IMR-90 (cell line): ENCODE results near the gene FBXW4. TPM values are rescaled to one million over a fixed set of nuclear protein-coding genes. Genes with fewer than 3 reads are reported as not detected.

ENCODE experiments used
- ATAC-seq: fragments of 200-7000 bp; cut with Tn5 transposase; 2 replicates; pipeline ENCODE4 v1.9.1; 2020; ENCODE audit warnings: low read depth, mild to moderate bottlenecking, moderate library complexity
- BruUV-seq: library from RNA; stranded (reverse); fragments of 400-500 nt; replicated peaks from 2 replicates; lab custom pipeline; 2021; lab: Mats Ljungman, UMichigan
- CTCF ChIA-PET: fragments of 300-600 bp; formaldehyde crosslinking; extraction: SDS; loops from one replicate; lab custom pipeline; 2021; ENCODE audit warnings: antibody characterized with exemption; lab: Yijun Ruan, JAX
- POLR2A ChIA-PET: fragments of 300-600 bp; sonication (Branson Sonifier 250); formaldehyde crosslinking; loops from one replicate; lab custom pipeline; 2022; ENCODE audit warnings: antibody characterized with exemption; ENCODE audit not compliant: unreplicated experiment; lab: Charles Lee
- DNase-seq: peaks from one replicate; pipeline ENCODE4 v3.0.0; 2013
- H2AFZ ChIP-seq: replicated peaks from 2 replicates; pipeline ENCODE3; 2013; ENCODE audit warnings: low read length, mild to moderate bottlenecking; ENCODE audit not compliant: poor library complexity
- H2AK5ac ChIP-seq: 2 replicates; pipeline ENCODE4 v1.6.1; 2013; ENCODE audit warnings: low read depth, low read length, inconsistent platforms
- H2AK9ac ChIP-seq: replicated peaks from 2 replicates; pipeline ENCODE3; 2013; ENCODE audit warnings: mild to moderate bottlenecking, low read depth, low read length, moderate library complexity; ENCODE audit not compliant: poor library complexity
- H2BK120ac ChIP-seq: 2 replicates; pipeline ENCODE4 v1.6.1; 2013; ENCODE audit warnings: low read depth, low read length, inconsistent platforms
- H2BK15ac ChIP-seq: 3 replicates; pipeline ENCODE4 v1.6.1; 2013; ENCODE audit warnings: low read depth, low read length, inconsistent platforms
- H2BK20ac ChIP-seq: 2 replicates; pipeline ENCODE4 v1.6.1; 2013; ENCODE audit warnings: low read depth, mild to moderate bottlenecking, inconsistent platforms, low read length, moderate library complexity
- H2BK5ac ChIP-seq: 2 replicates; pipeline ENCODE4 v1.6.1; 2013; ENCODE audit warnings: mild to moderate bottlenecking, low read depth, low read length, inconsistent platforms; ENCODE audit not compliant: poor library complexity, severe bottlenecking
- H3K14ac ChIP-seq: replicated peaks from 2 replicates; pipeline ENCODE4 v1.6.1; 2013; ENCODE audit warnings: low read depth, low read length, inconsistent platforms
- H3K18ac ChIP-seq: 2 replicates; pipeline ENCODE4 v1.6.1; 2013; ENCODE audit warnings: low read depth, low read length, control low read depth
- H3K23ac ChIP-seq: 2 replicates; pipeline ENCODE4 v1.6.1; 2013; ENCODE audit warnings: low read depth, low read length, inconsistent platforms
- H3K27ac ChIP-seq: 2 replicates; pipeline ENCODE4 v1.5.1; 2013; ENCODE audit warnings: mild to moderate bottlenecking, control low read depth, low read length; ENCODE audit not compliant: insufficient read depth
- H3K27me3 ChIP-seq: 2 replicates; pipeline ENCODE4 v1.6.1; 2013; ENCODE audit warnings: low read length; ENCODE audit not compliant: control insufficient read depth, insufficient read depth
- H3K36me3 ChIP-seq: 2 replicates; pipeline ENCODE4 v1.6.1; 2013; ENCODE audit warnings: low read length, mixed read lengths; ENCODE audit not compliant: control insufficient read depth, insufficient read depth
- H3K4ac ChIP-seq: 2 replicates; pipeline ENCODE4 v1.6.1; 2013; ENCODE audit warnings: low read depth, low read length, inconsistent platforms
- H3K4me1 ChIP-seq: 2 replicates; pipeline ENCODE4 v1.6.1; 2013; ENCODE audit warnings: low read length, mixed read lengths; ENCODE audit not compliant: control insufficient read depth, insufficient read depth
- H3K4me2 ChIP-seq: 2 replicates; pipeline ENCODE4 v1.6.1; 2013; ENCODE audit warnings: low read depth, mild to moderate bottlenecking, control low read depth, low read length, moderate library complexity
- H3K4me3 ChIP-seq: 2 replicates; pipeline ENCODE4 v1.5.1; 2013; ENCODE audit warnings: low read depth, mild to moderate bottlenecking, control low read depth, low read length, moderate library complexity; ENCODE audit not compliant: insufficient read depth
- H3K56ac ChIP-seq: 2 replicates; pipeline ENCODE4 v1.6.1; 2013; ENCODE audit warnings: low read length, inconsistent platforms; ENCODE audit not compliant: insufficient read depth; ENCODE audit errors: extremely low read depth
- H3K79me1 ChIP-seq, 2 experiments: 2 replicates each; pipeline ENCODE4 v1.6.1; 2013; ENCODE audit warnings: low read length in 2 of 2, inconsistent platforms in 1 of 2, low read depth in 1 of 2
- H3K9ac ChIP-seq: 2 replicates; pipeline ENCODE4 v1.6.1; 2013; ENCODE audit warnings: low read depth, low read length, control low read depth
- H3K9me1 ChIP-seq: 2 replicates; pipeline ENCODE4 v1.6.1; 2013; ENCODE audit warnings: low read length, inconsistent platforms; ENCODE audit not compliant: insufficient read depth
- H3K9me3 ChIP-seq: 2 replicates; pipeline ENCODE4 v1.6.1; 2013; ENCODE audit warnings: low read length; ENCODE audit not compliant: control insufficient read depth, insufficient read depth
- H4K20me1 ChIP-seq: 2 replicates; pipeline ENCODE4 v1.6.1; 2013; ENCODE audit warnings: low read length, inconsistent platforms; ENCODE audit not compliant: insufficient read depth
- H4K5ac ChIP-seq: 2 replicates; pipeline ENCODE4 v1.6.1; 2013; ENCODE audit warnings: mild to moderate bottlenecking, low read depth, low read length, control low read depth
- H4K8ac ChIP-seq, 2 experiments: 2 replicates each; pipeline ENCODE4 v1.6.1; 2013; ENCODE audit warnings: low read depth in 2 of 2, low read length in 2 of 2, control low read depth in 1 of 2, inconsistent platforms in 1 of 2
- H4K91ac ChIP-seq: 2 replicates; pipeline ENCODE4 v1.6.1; 2013; ENCODE audit warnings: low read depth, low read length, inconsistent platforms; ENCODE audit not compliant: insufficient read depth
- BHLHE40 ChIP-seq: fragments of 150-350 bp; IDR thresholded peaks from 2 replicates; pipeline ENCODE4 v1.6.1; 2016; ENCODE audit warnings: mild to moderate bottlenecking, low read depth, low read length
- CHD1 ChIP-seq: IDR thresholded peaks from 2 replicates; pipeline ENCODE4 v1.6.1; 2012; ENCODE audit warnings: low read depth, low read length, improper control_type of control experiment
- FOS ChIP-seq: fragments of 150-350 bp; IDR thresholded peaks from 2 replicates; pipeline ENCODE4 v1.6.1; 2016; ENCODE audit warnings: low read depth, low read length
- MAFK ChIP-seq: IDR thresholded peaks from 2 replicates; pipeline ENCODE4 v1.6.1; 2012; ENCODE audit warnings: low read depth, low read length, improper control_type of control experiment
- SMC3 ChIP-seq: fragments of 150-350 bp; IDR thresholded peaks from 2 replicates; pipeline ENCODE4 v1.6.1; 2016; ENCODE audit warnings: low read depth, mild to moderate bottlenecking, antibody characterized with exemption, low read length, moderate library complexity
- WGBS, 2 experiments: methylation state at CpG; one replicate each; pipeline versions ENCODE4 v1.1.5 to v1.1.7; 2013; ENCODE audit warnings: missing lambda C conversion rate in 2 of 2; ENCODE audit not compliant: insufficient read length in 1 of 2; ENCODE audit errors: extremely low coverage in 2 of 2; 5-methylcytosine and 5-hydroxymethylcytosine counted together
- dilution Hi-C: fragments of 300-500 bp; cut with HindIII; formaldehyde crosslinking; loops from one replicate; pipeline ENCODE4 v1.14.3; 2018; ENCODE audit warnings: low sequenced_read_pairs; ENCODE audit not compliant: unreplicated experiment
- in situ Hi-C: fragments of 300-500 bp; cut with MboI; formaldehyde crosslinking; loops from 3 replicates; pipeline ENCODE4 v1.14.3; 2019; ENCODE audit warnings: low sequenced_read_pairs, inconsistent platforms, mixed read lengths
- intact Hi-C: fragments of 100-400 bp; cut with micrococcal nuclease; formaldehyde crosslinking; loops from 2 replicates; pipeline ENCODE4 v1.10.0; 2022
- polyA plus RNA-seq, 3 experiments: library from polyadenylated mRNA; depleted of rRNA; stranded (reverse); fragments of >200 nt; gene quantifications; 2 replicates each; pipeline ENCODE4 v1.2.3, GENCODE V29; 2012; ENCODE audit warnings: low replicate concordance in 1 of 3
- total RNA-seq: library from RNA; depleted of rRNA; stranded (reverse); fragments of >200 nt; gene quantifications from 2 replicates; pipeline ENCODE4 v1.2.3, GENCODE V29; 2012
- TF ChIP-seq, protein P1 (sequence below): fragments of 150-350 bp; IDR thresholded peaks from 2 replicates; pipeline ENCODE4 v1.6.1; 2017; ENCODE audit warnings: mild to moderate bottlenecking, antibody characterized with exemption, low read length, low read depth
- TF ChIP-seq, protein P2 (sequence below): fragments of 150-350 bp; IDR thresholded peaks from 2 replicates; pipeline ENCODE4 v1.6.1; 2016; ENCODE audit warnings: low read depth, mild to moderate bottlenecking, low read length, moderate library complexity, borderline replicate concordance

The FBXW4 gene
- total and polyA plus RNA-seq, 2 of the 4 experiments (the other 2 are of a cell fraction), result 19.3 to 26.7 TPM

DNA sequence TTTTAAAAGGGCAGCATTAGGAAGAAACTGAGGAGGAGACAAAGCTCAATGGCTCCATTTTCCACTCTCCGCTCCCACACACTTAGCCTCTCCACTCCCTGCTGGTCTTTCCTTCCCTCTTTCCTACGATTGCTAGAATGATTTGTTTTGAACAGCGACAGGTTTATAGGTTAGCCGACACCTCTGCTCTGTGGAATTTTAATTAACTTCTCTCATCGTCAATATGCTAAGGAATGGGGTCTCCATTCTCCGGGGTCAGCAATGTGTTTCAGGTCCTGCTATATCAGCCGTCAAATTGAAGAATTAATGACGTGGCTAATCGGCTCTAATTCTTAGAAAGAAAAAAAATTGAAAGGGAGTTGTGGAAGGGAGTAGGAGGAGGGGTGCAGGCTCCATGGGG, 28.9 kb downstream of the FBXW4 start:
- Histone ChIP-seq H4K5ac (no peak overlapping the region), H3K14ac (no peak overlapping the region), H3K27ac (no peak overlapping the region), H2BK15ac (no peak overlapping the region), H2BK120ac (no peak overlapping the region), H4K8ac (no peak overlapping the region), H3K4me3 (no peak overlapping the region), H3K36me3 (peaks cover 36% of the 10 kb centered on the region), H3K4ac (no peak overlapping the region), H3K9me1 (peaks cover 12% of the 10 kb centered on the region), H3K23ac (no peak overlapping the region), H3K9me3 (no peaks in the 10 kb centered on the region), H2BK5ac (no peak overlapping the region), H4K20me1 (no peaks in the 10 kb centered on the region), H2AK9ac (no peak overlapping the region), H3K18ac (no peak overlapping the region), H3K4me2 (no peak overlapping the region), H3K9ac (no peak overlapping the region), H3K79me1 (no peaks in the 10 kb centered on the region), H3K56ac (no peak overlapping the region), H3K27me3 (no peaks in the 10 kb centered on the region), H4K91ac (no peak overlapping the region), H2AK5ac (no peak overlapping the region), H2BK20ac (no peak overlapping the region), H2AFZ (no peak overlapping the region), H3K4me1 (peaks cover 3% of the 10 kb centered on the region; the same call in 1 of the 2 replicates)
- in situ Hi-C loops (no loop called here), dilution Hi-C loops (no loop called here), intact Hi-C loops (no loop called here)
- BruUV-seq, result no TSS peak
- ChIA-PET CTCF (no interaction called here), POLR2A (no interaction called here)
- no peak for ATAC-seq
- 51% methylated on average over 3 of the region's 9 CpGs; no CpG with 5 or more reads in 1 of the 2 experiments for WGBS, 2 experiments
- no peak for TF ChIP-seq FOS
- no peak for TF ChIP-seq CHD1
- no peak for TF ChIP-seq SMC3
- TF ChIP-seq, protein P1, sequence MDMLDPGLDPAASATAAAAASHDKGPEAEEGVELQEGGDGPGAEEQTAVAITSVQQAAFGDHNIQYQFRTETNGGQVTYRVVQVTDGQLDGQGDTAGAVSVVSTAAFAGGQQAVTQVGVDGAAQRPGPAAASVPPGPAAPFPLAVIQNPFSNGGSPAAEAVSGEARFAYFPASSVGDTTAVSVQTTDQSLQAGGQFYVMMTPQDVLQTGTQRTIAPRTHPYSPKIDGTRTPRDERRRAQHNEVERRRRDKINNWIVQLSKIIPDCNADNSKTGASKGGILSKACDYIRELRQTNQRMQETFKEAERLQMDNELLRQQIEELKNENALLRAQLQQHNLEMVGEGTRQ, result no peak
- TF ChIP-seq, protein P2, sequence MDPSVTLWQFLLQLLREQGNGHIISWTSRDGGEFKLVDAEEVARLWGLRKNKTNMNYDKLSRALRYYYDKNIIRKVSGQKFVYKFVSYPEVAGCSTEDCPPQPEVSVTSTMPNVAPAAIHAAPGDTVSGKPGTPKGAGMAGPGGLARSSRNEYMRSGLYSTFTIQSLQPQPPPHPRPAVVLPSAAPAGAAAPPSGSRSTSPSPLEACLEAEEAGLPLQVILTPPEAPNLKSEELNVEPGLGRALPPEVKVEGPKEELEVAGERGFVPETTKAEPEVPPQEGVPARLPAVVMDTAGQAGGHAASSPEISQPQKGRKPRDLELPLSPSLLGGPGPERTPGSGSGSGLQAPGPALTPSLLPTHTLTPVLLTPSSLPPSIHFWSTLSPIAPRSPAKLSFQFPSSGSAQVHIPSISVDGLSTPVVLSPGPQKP, result no peak
- no peak for TF ChIP-seq BHLHE40
- TF ChIP-seq MAFK, result no peak
- DNase-seq, result no peak
